Ureter (tissue), 1 donor: ENCODE results near the gene MEX3B. TPM values are rescaled to one million over a fixed set of nuclear protein-coding genes. Genes with fewer than 3 reads are reported as not detected.
"Not testable (repeated sequence)": the region's sequence is repeated elsewhere in the genome, so short reads cannot be mapped to it uniquely, and the experiment has no call there.

Experiments
- DNase-seq: peaks from one replicate; pipeline ENCODE4 v3.0.0-alpha.2; 2020; ENCODE audit warnings: low spot score
- total RNA-seq: library from RNA; stranded (reverse); gene quantifications from one replicate; pipeline ENCODE4 v1.2.4, GENCODE V29; 2023
- donor health status: DM: yes; HTN: yes; CAD: no.

Gene MEX3B
- total RNA-seq, 1 donor from 2014 or later, result 0.55 TPM

DNA sequence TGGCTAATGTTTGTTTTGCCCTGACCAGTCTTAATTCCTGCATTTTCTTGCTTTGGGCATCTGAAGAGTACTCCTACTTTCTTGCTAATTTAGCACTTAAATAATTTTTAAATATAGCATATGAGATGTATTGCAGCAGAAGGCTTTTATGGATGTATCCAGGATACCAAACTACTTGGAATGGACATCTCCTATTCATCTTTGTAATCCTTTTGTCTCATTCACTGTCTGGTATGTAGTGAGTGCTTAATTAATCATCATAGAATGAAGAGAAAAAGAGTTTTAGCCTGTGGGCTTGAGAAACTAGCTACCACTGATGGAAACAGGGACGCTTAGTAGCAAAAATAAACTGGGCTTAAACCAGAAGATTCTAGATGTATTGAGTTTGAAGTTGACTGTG is 40.6 kb downstream of the MEX3B start:
- no peak for DNase-seq

DNA sequence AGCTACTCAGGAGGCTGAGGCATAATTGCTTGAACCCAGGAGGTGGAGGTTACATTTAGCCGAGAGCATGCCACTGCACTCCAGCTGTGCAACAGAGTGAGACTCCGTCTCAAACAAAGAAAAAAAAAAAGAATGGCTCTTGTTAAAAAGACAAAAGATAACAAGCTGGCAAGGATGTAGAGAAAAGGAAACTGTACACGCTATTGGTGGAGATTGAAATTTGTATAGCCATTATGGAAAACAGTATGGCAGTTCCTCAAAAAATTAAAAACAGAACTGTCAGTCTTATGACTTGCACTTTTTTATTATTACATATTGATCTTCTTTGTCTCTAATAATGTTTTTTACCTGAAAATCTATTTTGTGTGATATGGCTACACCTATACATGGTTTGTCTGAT is 41.9 kb downstream of the MEX3B start:
- no peak for DNase-seq

DNA sequence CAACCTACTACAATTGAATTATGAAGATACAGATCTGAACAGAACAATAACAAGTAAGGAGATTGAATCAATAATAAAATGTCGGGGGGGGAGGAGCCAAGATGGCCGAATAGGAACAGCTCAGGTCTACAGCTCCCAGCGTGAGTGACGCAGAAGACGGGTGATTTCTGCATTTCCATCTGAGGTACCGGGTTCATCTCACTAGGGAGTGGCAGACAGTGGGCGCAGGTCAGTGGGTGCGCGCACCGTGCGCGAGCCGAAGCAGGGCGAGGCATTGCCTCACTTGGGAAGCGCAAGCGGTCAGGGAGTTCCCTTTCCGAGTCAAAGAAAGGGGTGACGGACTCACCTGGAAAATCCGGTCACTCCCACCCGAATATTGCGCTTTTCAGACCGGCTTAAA is 50.7 kb downstream of the MEX3B start:
- DNase-seq, result not testable (repeated sequence)

DNA sequence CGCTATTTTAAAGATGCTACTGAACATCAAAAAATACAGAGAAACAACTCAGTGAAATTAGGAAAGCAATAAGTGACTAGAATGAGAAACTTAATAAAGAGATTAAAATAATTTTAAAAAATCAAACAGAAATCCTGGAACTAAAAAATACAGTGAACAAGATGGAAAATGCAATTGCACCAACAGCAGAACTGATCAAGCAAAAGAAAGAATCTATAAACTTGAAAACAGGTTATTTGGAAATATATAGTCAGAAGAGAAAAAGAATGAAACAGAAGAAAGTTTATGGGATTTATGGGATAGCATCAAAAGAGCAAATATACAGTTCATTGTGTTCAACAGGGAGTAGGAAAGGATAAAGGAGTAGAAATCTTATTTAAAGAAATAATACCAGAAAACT is 53.3 kb downstream of the MEX3B start:
- no peak for DNase-seq

Other genes with a start within 250 kb of the MEX3B start
- 21.2 TPM for gene EFL1, start 216.7 kb upstream of the MEX3B start, total RNA-seq
- 2.6 TPM for gene SAXO2, start 216.8 kb upstream of the MEX3B start, total RNA-seq